Hindlimb muscle (tissue), 1 donor: ENCODE measurements around the gene PLA2G4F. TPM values are rescaled to one million over a fixed set of nuclear protein-coding genes. Genes with fewer than 3 reads are reported as not detected.

Experiments used
- DNase-seq: peaks from one replicate; pipeline ENCODE4 v3.0.0-alpha.2; 2013
- polyA plus RNA-seq: library from polyadenylated mRNA; unstranded; fragments of 120-200 nt; gene quantifications from one replicate; pipeline ENCODE4 v1.2.1, GENCODE V29; 2013; ENCODE audit not compliant: insufficient read length

Gene PLA2G4F
- polyA plus RNA-seq, 1 donor, result 0.35 TPM

DNA sequence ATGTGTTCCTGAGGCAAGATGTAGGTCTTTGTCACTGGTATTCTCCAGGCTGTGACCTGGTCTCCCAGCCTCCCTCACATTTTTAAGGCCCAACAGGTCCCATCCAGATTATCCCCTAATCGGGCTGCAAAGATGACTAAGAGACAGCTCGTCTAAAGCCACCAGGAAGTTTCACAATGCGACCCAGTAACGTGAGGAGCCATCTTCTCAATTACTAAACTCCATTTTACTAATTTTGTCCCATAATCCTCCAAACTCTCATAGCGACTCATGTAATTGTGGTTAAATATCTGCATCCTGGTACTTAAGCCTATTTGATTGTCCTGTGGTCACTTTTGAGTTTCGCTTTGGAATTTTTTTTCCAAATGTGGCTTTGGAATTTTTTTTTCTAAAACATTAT, 8.7 kb upstream of the PLA2G4F start:
- no peak for DNase-seq

- DNase-seq, result no peak
Observed at GRCh38 chr15:42163947-42164550, 7.6 kb upstream of the PLA2G4F start.

DNA sequence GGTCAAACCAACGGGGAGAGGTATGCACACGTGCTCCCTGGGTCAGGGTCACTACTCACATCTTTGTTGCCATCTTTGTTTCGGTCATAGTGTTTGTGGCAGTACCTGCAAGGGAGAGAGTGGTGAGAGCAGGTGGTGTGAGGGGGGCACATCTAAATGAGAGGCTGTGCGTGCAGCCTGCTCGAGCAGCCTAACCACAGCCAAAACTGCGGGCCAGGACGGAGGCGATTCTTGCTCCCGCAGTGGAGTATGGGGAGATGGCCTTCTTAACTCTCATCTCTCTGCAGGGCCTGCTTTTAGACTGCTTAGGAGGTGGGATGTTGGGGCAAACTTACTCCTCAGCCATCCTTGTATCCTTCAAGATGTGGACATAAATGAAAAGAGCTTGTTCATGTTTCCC, 6.9 kb upstream of the PLA2G4F start:
- DNase-seq, result no peak

DNA sequence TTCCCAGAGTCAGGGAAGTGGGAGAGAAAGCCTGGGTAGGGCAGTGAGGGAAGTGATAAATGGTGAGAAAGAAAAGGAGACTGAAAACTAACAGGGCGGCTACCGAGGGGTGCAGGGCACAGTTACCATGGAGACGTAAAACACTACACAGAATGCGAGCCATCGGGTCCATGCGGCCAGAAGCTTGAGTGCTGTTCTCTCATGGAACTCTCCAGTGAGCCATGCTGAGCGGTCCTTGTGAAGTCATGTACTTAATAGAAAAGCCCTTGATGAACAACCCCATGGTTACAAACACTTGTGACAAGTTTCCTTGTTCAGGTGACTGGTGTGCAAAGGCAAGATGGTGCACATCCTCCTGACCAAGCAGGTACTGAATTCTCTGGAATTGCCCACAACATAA, 3.7 kb upstream of the PLA2G4F start:
- DNase-seq, result no peak

GRCh38 chr15:42159381-42160015, 3.1 kb upstream of the PLA2G4F start:
- DNase-seq, result no peak

GRCh38 chr15:42158941-42159340, 2.5 kb upstream of the PLA2G4F start:
- no peak for DNase-seq

GRCh38 chr15:42157981-42158765, 1.7 kb upstream of the PLA2G4F start:
- DNase-seq, result no peak

DNA sequence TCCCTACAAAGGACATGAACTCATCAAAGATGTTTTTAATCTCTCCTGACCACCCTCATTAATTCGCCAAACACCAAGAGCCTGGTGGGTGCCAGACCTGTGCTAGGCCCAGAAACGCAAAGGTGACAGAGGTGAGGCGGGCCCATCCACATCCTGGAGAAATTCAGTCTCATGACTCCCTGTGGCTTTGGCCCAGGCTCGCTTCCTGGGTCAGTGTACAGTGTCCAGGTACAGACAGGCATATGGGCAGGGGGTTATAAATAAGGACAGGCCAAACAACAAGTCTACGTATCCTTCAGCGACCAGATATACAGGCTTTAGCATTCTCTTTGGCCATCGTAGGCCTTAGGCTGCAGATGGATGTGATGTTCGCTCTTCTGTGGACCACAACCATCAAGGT, 945 bp upstream of the PLA2G4F start:
- no peak for DNase-seq

GRCh38 chr15:42155546-42156242, 742 bp downstream of the PLA2G4F start:
- DNase-seq, result no peak

- no peak for DNase-seq
Observed at GRCh38 chr15:42154956-42155355, 1.5 kb downstream of the PLA2G4F start.

DNA sequence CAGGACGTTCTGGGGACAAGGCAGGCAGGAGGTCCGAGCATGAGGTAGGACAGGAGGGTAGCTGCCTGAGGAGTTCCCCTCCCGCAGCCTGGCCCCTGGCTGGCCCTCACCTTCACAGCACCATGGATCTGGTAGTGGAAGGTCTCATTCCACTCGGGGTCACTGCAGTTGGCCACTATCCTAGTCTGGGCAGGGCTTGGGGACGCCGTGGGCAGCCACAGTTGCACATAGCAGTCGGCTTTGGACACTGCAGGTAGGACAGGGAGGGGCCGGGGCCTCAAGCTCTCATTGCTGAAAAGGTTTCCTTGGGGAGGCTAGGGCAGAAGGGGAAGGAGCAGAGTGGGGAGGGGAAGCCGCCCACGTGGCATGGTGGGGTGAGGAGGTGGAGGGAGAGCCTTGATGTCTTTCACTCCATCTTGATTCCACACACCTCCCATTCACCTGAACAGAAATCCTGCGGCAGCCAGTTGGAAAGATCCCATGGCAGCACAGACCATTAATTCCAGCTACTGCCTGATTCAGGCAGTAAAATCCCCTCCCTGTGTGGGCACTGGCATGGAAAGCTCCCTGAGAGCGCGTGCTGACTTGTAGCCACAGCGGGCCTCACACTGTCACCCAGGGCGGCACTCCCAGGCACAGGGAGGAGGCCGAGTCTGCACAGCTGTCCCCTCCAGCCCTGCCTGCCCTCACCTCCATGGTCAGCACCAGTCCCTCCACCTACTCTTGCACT, 2.1 kb downstream of the PLA2G4F start:
- no peak for DNase-seq

GRCh38 chr15:42153874-42154211, 2.6 kb downstream of the PLA2G4F start:
- DNase-seq, result no peak

DNA sequence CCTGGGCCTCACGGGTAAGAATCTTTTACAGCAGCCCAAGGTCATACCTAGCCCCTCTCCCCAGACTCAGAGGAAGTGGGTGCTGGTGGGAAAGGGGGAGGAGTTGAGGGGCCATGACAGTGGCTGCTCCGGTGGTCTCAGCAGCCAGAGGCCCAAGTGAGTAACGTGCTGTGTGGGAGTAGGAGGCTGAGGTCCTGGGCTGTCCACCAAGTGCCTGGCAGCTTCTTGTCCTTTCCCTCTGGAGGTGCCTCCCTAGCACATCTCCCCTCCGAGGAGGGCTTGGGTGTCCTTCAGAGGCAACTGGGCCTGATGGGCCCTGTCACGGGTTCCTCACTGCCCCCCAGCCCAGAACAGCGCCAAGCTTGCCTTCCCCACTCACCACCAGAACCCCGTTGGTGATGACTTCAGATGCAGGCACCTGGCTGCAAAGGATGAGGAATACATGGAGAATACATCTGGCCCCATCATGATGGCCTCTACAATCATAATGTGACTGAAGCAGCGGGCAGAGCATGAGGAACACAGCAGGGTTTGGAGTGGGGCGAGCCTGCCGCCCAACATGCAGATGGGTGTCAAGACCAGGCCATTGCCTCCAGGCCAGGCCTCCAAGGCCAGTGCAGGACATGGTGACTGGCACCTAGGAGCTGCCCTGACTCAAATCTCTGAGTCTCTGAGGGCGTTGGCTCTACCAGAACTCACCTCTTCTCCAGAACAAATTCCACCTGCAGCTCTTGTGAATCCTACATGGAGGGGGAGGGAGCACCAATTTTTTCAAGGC, 3.3 kb downstream of the PLA2G4F start:
- no peak for DNase-seq

DNA sequence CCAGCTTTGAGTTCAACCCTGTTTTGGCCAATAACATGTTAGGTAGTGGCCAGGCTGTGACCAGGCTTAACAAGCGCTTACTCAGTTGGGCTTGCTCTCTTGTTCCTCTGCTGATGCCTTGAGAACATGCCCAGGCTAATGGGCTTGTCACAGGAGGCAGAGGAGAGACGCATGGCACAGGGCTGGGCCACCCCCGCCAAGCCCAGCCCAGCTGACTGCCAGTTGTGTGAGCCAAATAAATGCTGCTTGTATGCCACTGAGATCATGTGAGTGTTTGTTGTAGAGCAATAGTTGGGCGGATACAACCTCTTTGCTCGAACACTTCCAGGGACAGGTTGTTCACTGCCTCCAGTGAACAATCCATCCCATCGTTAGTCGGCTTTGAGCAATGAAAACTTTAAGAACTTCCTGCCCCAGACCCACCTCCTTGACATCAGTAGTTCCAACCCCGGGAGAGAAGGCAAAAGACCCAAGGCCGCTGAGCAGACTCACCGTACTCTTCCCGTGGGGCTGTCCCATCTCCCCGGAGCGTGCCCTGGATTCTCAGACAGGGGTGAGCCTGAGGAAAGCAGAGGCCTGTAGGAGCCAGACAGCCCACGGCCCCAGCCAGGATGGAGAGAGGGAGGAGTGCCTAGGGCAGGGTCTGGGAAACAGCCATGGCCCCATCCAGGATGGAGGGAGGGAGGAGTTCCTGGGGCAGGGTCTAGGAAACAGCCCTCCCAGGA, 4.1 kb downstream of the PLA2G4F start:
- DNase-seq, result no peak

- DNase-seq, result no peak
Observed at GRCh38 chr15:42151736-42152135, 4.7 kb downstream of the PLA2G4F start.

DNA sequence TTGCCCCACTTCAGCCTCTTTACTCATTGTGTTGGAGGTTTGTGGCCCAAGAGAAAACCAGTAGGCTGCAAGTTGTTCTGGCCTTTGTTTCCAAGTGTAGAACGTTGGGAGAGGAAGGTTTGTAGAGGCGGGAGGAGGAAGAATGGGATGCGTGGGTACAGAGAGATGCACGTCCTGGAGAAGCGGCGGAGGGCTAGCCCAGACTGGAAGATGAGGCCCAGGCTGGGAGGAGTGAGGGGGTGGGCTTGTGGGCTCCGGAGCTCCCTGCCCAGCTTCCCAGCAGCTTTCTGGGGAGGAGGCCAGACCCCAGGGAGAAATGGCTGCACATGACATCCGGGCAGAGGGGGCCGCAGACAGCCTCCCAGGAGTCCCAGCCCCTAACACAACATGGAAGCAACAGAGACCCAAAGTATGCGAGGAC, 5.3 kb downstream of the PLA2G4F start:
- DNase-seq, result no peak

- DNase-seq, result no peak
Observed at GRCh38 chr15:42150219-42150970, 6.0 kb downstream of the PLA2G4F start.

GRCh38 chr15:42149493-42150218, 6.8 kb downstream of the PLA2G4F start:
- no peak for DNase-seq

GRCh38 chr15:42148808-42149492, 7.5 kb downstream of the PLA2G4F start:
- no peak for DNase-seq
